ENCODE results near the gene HIF1A. TPM values are rescaled to one million over a fixed set of nuclear protein-coding genes. Genes with fewer than 3 reads are reported as not detected.

The HIF1A gene
- total and polyA plus RNA-seq, 10 of the 15 experiments (the other 5 are each of a cell fraction or from before 2014, with no cell fraction given) = 18.3 to 97.0 (median 75.3) TPM

DNA sequence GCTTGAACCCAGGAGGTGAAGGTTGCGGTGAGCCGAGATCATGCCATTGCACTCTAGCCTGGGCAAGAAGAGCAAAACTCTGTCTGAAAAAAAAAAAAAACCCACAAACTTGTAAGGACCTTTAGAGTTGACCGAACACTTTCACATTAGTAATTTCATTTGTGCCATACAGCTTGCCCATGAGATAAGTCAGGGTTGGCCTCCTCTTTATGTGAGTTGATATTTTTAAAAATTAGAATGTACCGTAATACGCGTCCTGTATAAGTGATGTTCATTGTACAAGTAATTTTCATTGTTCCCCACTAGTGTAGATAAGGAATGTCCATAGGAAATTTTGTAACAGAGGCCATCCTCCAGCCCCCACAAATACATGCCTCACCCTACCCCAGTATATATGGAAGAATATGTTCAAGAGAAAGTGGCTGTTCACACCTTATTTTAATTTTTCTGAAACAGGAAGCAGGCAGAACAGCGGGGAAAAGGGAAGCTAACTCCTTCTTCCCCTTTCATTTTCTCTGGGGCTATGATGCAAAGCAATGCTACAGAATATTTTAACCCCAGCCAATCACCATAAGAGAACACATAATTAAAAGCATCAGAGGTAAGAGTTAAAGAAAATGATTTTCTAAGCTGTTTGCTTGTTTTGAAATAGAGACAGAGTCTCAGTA is 31.9 kb upstream of the HIF1A start (continued):
- no peak for TF ChIP-seq ASH2L (IDR thresholded peaks at IDR 0.05; ENCODE audit: borderline replicate concordance, low read depth)
- no peak for TF ChIP-seq ESRRA (IDR thresholded peaks at IDR 0.05; ENCODE audit: low read length)
- TF ChIP-seq EZH2 (IDR thresholded peaks at IDR 0.05; ENCODE audit: borderline replicate concordance, control insufficient read depth, low read depth, low read length) = no peak
- peak; percentile 20; the same call in 1 of the 2 replicates for TF ChIP-seq MTA2 (IDR thresholded peaks at IDR 0.05; ENCODE audit: low read depth)
- 0 out of 2 replicates have a peak, but pooled peaks have one; percentile 24 for TF ChIP-seq GATAD2B (conservative IDR thresholded peaks at IDR 0.05; ENCODE audit: low read depth)
- no peak for TF ChIP-seq MYC (IDR thresholded peaks at IDR 0.05; ENCODE audit: insufficient read depth, insufficient read length, insufficient replicate concordance, low read length, severe bottlenecking)
- TF ChIP-seq, protein P1, sequence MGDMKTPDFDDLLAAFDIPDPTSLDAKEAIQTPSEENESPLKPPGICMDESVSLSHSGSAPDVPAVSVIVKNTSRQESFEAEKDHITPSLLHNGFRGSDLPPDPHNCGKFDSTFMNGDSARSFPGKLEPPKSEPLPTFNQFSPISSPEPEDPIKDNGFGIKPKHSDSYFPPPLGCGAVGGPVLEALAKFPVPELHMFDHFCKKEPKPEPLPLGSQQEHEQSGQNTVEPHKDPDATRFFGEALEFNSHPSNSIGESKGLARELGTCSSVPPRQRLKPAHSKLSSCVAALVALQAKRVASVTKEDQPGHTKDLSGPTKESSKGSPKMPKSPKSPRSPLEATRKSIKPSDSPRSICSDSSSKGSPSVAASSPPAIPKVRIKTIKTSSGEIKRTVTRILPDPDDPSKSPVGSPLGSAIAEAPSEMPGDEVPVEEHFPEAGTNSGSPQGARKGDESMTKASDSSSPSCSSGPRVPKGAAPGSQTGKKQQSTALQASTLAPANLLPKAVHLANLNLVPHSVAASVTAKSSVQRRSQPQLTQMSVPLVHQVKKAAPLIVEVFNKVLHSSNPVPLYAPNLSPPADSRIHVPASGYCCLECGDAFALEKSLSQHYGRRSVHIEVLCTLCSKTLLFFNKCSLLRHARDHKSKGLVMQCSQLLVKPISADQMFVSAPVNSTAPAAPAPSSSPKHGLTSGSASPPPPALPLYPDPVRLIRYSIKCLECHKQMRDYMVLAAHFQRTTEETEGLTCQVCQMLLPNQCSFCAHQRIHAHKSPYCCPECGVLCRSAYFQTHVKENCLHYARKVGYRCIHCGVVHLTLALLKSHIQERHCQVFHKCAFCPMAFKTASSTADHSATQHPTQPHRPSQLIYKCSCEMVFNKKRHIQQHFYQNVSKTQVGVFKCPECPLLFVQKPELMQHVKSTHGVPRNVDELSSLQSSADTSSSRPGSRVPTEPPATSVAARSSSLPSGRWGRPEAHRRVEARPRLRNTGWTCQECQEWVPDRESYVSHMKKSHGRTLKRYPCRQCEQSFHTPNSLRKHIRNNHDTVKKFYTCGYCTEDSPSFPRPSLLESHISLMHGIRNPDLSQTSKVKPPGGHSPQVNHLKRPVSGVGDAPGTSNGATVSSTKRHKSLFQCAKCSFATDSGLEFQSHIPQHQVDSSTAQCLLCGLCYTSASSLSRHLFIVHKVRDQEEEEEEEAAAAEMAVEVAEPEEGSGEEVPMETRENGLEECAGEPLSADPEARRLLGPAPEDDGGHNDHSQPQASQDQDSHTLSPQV (IDR thresholded peaks at IDR 0.05) = no peak
- TF ChIP-seq, protein P2, sequence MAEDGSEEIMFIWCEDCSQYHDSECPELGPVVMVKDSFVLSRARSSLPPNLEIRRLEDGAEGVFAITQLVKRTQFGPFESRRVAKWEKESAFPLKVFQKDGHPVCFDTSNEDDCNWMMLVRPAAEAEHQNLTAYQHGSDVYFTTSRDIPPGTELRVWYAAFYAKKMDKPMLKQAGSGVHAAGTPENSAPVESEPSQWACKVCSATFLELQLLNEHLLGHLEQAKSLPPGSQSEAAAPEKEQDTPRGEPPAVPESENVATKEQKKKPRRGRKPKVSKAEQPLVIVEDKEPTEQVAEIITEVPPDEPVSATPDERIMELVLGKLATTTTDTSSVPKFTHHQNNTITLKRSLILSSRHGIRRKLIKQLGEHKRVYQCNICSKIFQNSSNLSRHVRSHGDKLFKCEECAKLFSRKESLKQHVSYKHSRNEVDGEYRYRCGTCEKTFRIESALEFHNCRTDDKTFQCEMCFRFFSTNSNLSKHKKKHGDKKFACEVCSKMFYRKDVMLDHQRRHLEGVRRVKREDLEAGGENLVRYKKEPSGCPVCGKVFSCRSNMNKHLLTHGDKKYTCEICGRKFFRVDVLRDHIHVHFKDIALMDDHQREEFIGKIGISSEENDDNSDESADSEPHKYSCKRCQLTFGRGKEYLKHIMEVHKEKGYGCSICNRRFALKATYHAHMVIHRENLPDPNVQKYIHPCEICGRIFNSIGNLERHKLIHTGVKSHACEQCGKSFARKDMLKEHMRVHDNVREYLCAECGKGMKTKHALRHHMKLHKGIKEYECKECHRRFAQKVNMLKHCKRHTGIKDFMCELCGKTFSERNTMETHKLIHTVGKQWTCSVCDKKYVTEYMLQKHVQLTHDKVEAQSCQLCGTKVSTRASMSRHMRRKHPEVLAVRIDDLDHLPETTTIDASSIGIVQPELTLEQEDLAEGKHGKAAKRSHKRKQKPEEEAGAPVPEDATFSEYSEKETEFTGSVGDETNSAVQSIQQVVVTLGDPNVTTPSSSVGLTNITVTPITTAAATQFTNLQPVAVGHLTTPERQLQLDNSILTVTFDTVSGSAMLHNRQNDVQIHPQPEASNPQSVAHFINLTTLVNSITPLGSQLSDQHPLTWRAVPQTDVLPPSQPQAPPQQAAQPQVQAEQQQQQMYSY (CRISPR knock-in tag; IDR thresholded peaks at IDR 0.05) = no peak
- no peak for TF ChIP-seq SMC3 (IDR thresholded peaks at IDR 0.05; ENCODE audit: borderline replicate concordance, low read length)
- peak; percentile 56 for TF ChIP-seq SPI1 (IDR thresholded peaks at IDR 0.05; ENCODE audit: borderline replicate concordance, insufficient read depth, low read depth, low read length)
- TF ChIP-seq ZNF24 (IDR thresholded peaks at IDR 0.05) = no peak
- TF ChIP-seq, protein P3, sequence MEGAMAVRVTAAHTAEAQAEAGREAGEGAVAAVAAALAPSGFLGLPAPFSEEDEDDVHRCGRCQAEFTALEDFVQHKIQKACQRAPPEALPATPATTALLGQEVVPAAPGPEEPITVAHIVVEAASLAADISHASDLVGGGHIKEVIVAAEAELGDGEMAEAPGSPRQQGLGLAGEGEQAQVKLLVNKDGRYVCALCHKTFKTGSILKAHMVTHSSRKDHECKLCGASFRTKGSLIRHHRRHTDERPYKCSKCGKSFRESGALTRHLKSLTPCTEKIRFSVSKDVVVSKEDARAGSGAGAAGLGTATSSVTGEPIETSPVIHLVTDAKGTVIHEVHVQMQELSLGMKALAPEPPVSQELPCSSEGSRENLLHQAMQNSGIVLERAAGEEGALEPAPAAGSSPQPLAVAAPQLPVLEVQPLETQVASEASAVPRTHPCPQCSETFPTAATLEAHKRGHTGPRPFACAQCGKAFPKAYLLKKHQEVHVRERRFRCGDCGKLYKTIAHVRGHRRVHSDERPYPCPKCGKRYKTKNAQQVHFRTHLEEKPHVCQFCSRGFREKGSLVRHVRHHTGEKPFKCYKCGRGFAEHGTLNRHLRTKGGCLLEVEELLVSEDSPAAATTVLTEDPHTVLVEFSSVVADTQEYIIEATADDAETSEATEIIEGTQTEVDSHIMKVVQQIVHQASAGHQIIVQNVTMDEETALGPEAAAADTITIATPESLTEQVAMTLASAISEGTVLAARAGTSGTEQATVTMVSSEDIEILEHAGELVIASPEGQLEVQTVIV (IDR thresholded peaks at IDR 0.05; ENCODE audit: borderline replicate concordance, partially characterized antibody) = no peak
- no peak for TF ChIP-seq SMAD1 (IDR thresholded peaks at IDR 0.05; ENCODE audit: low read depth, partially characterized antibody)
- TF ChIP-seq CREM (IDR thresholded peaks at IDR 0.05; ENCODE audit: low read depth) = no peak
- no peak for TF ChIP-seq NFIC (IDR thresholded peaks at IDR 0.05; ENCODE audit: low read depth, low read length)
- no peak for TF ChIP-seq NR2F1 (conservative IDR thresholded peaks at IDR 0.05)
- peak; percentile 54; the same call in 1 of the 2 replicates for TF ChIP-seq IKZF1 (conservative IDR thresholded peaks at IDR 0.05)
- peak; percentile 11; the same call in 1 of the 2 replicates for TF ChIP-seq JUNB (IDR thresholded peaks at IDR 0.05)

All from GM12878 (cell line).